Dermis microvascular lymphatic vessel endothelial cell (primary cell): ENCODE results near the gene TDRD10. TPM values are rescaled to one million over a fixed set of nuclear protein-coding genes. Genes with fewer than 3 reads are reported as not detected.

ENCODE experiments used
- DNase-seq, 2 donors: peaks; one replicate each; pipeline versions ENCODE4 v3.0.0 to v3.0.0-alpha.2; 2010; ENCODE audit warnings: low read depth in 2 of 2
- total RNA-seq: library from RNA; depleted of rRNA; stranded (reverse); fragments of >200 nt; gene quantifications from 2 replicates; pipeline ENCODE4 v1.2.1, GENCODE V29; 2014

TDRD10 gene
- total RNA-seq, 1 donor from 2014 or later, result 3.5 TPM

DNA sequence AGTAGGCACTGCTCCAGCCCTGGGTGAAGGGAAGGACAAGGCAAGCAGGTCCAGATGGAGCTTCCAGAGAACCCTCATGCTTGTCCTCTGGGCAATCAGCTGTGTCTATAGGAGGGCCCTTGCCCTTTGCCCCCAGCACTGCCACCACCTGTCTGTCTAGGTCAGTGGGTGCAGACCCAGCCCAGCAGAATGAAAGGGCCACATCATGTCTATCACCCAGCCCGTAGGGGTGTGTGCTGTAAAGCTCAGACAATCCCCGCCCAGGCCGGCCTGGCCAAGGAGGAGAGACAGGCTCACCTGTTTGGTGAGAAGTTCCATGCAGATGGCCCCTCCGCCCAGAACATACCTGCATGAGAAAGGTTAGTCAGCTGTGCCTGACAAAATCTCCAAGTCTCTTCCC is 49.5 kb downstream of the TDRD10 start:
- DNase-seq, result no peak

DNA sequence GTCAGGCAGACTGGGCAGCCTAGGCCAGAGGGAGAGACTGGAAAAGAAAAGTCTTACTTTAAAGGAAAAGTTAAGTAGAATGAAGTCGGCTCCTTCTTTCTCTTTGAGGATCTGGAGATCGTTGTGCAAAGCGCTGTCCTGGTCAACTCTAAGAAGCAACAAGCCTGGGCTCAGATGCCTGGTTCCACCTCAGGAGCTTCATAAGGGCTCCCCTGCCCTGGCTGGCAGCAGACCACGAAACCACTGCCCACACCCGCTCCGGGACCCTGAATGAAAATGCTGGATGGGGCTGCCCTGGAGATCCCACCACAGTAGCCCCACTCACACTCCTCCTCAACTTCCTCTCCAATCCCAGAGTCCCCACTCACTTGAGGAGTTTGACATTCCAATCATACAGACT is 50.0 kb downstream of the TDRD10 start:
- no peak for DNase-seq

GRCh38 chr1:154553056-154554030 is 51.3 kb downstream of the TDRD10 start:
- DNase-seq, result no peak

DNA sequence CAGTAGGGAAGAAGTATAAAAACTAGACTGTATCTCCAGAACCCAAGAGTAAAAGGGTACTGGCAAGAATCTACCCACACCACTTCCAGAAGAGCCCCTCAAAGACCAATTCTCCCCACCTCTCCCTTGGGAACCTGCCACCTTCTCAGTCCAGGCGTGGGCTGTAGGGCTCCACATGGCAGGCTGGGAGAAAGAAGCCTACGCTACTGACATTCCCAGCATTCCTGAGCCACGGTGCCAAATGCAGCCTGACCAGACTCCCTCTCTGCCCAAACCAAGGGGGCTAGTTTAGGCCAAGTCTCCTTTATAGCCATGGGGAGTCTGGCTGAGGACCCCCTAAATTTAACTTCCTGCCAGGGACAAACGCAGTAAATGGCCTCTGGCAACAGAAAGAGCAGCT is 54.4 kb downstream of the TDRD10 start:
- peak in 1 of 2 donors; percentile 36 for DNase-seq

GRCh38 chr1:154557248-154557938 is 55.4 kb downstream of the TDRD10 start:
- peak in 1 of 2 donors; percentile 4 for DNase-seq

- DNase-seq, result peak in 1 of 2 donors; percentile 53
These were observed 56.1 kb downstream of the TDRD10 start, which contains the start of gene UBE2Q1 for GRCh38 chr1:154557939-154558719. TSS of gene UBE2Q1 (minus strand) at chr1:154558662. CDS start at chr1:154558553, 109 bp downstream.

GRCh38 chr1:154558720-154559465 is 56.9 kb downstream of the TDRD10 start:
- DNase-seq, result peak; percentile 98 to 99

DNA sequence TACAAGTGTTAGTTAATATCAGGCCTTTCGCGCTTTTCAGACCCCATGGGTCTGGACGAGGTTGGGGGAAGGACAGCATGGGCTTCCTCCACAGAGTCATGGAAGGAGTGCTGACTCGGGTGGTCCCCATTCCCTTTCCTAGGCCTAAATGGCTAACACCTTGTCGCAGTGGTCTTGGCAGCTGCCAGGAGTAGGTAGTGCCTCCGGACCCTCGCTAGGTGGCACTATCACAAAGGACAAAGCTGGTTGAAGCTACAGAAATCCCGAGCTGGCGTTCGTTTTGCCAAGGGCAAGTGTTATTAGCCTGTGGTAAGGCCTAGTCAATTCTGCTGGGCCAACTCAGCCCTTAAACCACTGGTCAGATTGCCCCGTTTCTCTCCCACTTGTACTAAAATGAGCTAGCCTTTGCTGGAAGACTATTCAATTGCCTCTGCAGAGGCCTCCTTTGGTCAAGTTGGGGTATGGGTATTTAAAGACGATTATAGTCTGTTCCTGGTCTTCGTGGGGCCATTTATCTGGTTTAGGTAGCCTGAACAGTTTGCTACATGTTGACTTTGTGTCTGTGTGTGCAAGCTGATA is 57.5 kb downstream of the TDRD10 start:
- peak; percentile 92 to 95 for DNase-seq

DNA sequence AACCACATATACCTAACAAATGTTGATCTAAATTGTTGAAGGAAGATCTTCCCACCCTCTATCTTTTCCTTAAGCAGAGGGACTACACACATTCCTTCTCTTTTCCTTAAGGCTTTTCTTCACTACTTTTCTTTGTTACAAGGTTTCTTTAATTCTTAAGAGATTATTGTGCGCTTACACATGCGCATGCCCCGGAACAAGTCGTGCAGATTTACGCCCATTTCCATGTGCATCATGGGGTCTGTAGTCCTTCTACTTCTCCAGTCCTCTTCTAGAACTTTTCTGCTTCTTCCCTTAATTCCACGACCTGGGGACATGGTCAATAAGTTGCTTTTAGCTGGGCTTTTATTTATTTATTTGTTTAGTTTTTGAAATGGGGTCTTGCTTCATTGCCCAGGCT is 63.9 kb downstream of the TDRD10 start:
- no peak for DNase-seq

DNA sequence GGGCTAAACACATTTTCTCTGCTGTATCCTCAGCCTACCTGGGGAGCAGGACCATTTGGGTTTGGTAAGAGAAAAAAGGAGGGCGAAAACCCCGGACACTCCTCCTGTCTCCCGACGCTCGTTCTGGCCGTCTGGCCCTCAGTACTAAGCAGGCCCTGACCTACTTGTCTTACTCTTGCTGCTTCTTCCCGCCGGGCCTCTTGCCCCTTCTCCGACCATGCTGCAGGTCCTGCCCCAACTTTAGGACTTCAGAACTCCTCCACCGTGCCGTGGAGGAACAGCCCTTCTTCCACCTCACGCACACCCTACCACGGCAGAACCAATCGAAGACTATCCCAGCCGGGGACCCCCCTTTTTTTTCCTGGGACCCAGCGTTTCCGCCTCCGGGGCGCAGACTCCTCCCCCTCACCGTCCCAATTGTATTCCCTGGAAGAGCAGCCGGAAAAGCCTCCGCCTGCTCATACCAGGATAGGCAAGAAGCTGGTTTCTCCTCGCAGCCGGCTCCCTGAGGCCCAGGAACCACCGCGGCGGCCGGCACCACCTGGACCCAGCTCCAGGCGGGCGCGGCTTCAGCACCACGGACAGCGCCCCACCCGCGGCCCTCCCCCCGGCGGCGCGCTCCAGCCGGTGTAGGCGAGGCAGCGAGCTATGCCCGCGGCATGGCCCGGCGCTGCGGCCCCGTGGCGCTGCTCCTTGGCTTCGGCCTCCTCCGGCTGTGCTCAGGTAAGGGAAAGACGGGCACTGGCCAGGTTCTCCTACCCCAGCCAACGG is 65.6 kb downstream of the TDRD10 start, which contains the start of gene CHRNB2:
CHRNB2 (plus strand) TSS at position 393 of the 771 bp plus-strand sequence; CDS start at position 660, 267 bp downstream.
- DNase-seq, result peak in 1 of 2 donors; percentile 49

DNA sequence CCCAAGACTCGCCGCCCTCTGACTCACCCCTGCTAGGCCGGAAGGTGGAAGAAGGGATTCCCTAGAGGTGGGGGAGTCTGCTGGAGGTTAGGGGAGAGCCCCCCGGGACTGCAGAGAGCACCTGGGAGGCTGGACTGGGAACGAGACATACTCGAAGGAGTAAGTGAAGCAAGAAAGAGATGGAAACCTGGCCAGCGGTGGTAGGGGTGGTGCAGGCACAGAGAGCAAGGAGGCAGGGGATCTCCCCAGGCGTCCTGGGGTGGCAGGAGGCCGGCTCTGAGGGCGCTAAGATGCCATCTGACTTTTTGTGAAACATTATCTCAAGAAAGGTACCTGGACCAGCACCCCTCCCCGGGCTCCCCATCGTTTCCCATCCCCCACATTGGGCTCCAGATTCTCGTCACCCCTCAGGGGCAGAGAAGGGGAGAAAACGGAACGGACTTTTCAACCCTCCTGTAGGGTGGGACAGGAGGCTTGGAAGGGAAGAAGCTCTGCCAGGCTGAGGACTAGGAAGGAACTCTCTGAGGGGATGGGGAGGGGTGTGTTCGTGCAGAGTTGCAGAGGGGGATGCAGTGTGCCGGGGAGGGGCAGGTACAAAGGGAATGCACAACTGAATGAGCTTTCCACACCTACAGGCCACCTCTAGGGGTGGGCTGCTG is 66.3 kb downstream of the TDRD10 start:
- no peak for DNase-seq

- DNase-seq, result no peak
These were observed 69.4 kb downstream of the TDRD10 start for GRCh38 chr1:154571244-154571963.

GRCh38 chr1:154571964-154572288 is 69.9 kb downstream of the TDRD10 start:
- DNase-seq, result no peak

DNA sequence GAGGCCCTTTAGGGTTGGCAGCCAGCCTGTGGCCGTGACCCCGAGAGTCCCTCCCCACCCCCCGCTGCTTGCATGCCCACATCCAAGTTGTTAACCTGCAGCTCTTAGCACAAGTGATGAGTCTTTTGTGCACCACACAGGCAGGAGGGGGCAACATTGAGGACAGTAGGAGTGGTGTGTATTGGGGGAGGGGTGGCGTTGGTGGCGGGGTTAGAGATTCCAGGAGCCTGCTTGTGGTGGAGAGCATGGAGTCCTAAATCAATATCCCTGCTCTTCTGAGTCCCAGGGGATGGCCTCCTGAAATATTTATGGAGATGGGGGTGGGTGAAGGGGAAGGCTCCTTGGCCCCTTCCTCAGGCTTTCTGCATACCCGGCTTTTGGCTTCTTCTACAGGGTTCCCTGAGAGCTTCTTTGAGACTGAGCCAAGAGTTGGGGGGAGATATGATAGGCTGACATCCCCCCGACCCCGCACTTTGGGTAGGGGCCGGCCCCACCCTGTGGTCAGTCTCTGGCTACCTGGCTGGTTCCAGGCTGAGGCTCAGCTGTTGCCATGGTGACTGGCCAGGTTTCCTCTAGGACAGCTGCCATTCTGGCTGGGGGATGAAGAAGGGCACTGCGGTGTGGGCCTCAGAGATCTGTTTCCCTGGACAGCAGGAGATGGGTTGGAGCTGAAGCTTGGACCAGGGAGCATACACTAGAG is 70.6 kb downstream of the TDRD10 start:
- no peak for DNase-seq

DNA sequence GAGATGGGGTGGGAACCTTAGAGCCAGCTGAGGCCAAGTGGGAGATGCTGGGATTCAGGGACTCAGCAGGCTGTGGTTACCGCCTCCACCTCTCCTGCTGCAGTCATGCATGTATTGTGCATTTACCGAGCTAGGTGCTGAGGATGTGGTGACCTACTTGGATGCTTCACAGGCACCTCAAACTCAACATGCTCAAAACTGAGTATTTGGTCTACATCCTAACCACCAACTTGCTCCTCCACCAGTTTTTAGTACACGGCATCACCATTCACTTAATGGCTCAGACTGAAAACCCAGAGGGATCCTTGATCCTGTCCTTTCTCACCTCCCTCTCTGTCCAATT is 71.1 kb downstream of the TDRD10 start:
- no peak for DNase-seq

DNA sequence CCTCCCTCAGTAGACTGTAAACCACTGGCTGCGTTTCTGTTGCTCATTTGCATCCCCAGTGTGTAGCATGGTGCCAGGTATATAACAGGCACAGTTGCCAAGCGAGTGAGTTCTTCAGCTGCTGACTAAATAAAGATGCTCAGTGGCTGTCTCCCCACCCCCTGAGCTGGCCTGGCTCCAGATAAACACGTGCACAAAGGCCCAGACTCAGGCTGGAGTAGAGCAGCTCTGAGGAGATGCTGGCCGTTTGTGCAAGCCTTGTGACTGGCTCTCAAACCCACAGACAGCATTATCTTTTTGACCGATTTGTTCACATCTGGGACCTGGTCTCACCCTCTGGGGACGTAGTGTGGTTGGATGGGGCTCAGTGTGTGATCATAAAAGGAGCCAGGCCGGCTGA is 72.7 kb downstream of the TDRD10 start:
- no peak for DNase-seq

- DNase-seq, result no peak
These were observed 73.3 kb downstream of the TDRD10 start for GRCh38 chr1:154575147-154575927.
